GM19397 (cell line): Measurements from ENCODE around the gene RNF145.
"Not testable (repeated sequence)": the region's sequence is repeated elsewhere in the genome, so short reads cannot be mapped to it uniquely, and the experiment has no call there.

Source experiments
- ATAC-seq: cut with Tn5 transposase; IDR thresholded peaks from one replicate; pipeline ENCODE4 v1.9.1; 2021; ENCODE audit warnings: mild to moderate bottlenecking, moderate library complexity; ENCODE audit not compliant: unreplicated experiment

Gene RNF145

GRCh38 chr5:159120446-159120845 is 88.9 kb downstream of the RNF145 start:
- ATAC-seq = no peak

- not testable (repeated sequence) for ATAC-seq
Measured at GRCh38 chr5:159119842-159120241, 89.5 kb downstream of the RNF145 start.

- not testable (repeated sequence) for ATAC-seq
Measured at GRCh38 chr5:159118958-159119659, 90.2 kb downstream of the RNF145 start.

- no peak for ATAC-seq
Measured at GRCh38 chr5:159113405-159113804, 95.9 kb downstream of the RNF145 start.

- ATAC-seq = no peak
Measured at GRCh38 chr5:159112436-159112835, 96.9 kb downstream of the RNF145 start.
